Stimulated activated memory B cell treated with anti-CD40 and anti-IgM and Interleukin-4, amounts not matched to agents 10 μg/mL and 1 μg/mL and 100 μg/mL, for 72 hours (primary cell): ENCODE measurements around the gene WWC1.
"Not testable (repeated sequence)": the region's sequence is repeated elsewhere in the genome, so short reads cannot be mapped to it uniquely, and the experiment has no call there.

ENCODE experiments used
- ATAC-seq: fragments of 150-1000 bp; cut with Tn5 transposase; 2 replicates; pipeline ENCODE4 v1.10.0; 2021
- H3K27ac Mint-ChIP-seq: one replicate; pipeline ENCODE4 v1.8.0; 2022; ENCODE audit warnings: mild to moderate bottlenecking, mixed read lengths
- H3K27me3 Mint-ChIP-seq: one replicate; pipeline ENCODE4 v1.8.0; 2022; ENCODE audit warnings: mixed read lengths
- H3K36me3 Mint-ChIP-seq: one replicate; pipeline ENCODE4 v1.8.0; 2022; ENCODE audit warnings: mixed read lengths
- H3K4me1 Mint-ChIP-seq: one replicate; pipeline ENCODE4 v1.8.0; 2022; ENCODE audit warnings: mixed read lengths
- H3K4me3 Mint-ChIP-seq: one replicate; pipeline ENCODE4 v1.8.0; 2022; ENCODE audit warnings: mild to moderate bottlenecking, moderate library complexity, mixed read lengths
- H3K9me3 Mint-ChIP-seq: one replicate; pipeline ENCODE4 v1.8.0; 2022; ENCODE audit warnings: mixed read lengths

Gene WWC1

DNA sequence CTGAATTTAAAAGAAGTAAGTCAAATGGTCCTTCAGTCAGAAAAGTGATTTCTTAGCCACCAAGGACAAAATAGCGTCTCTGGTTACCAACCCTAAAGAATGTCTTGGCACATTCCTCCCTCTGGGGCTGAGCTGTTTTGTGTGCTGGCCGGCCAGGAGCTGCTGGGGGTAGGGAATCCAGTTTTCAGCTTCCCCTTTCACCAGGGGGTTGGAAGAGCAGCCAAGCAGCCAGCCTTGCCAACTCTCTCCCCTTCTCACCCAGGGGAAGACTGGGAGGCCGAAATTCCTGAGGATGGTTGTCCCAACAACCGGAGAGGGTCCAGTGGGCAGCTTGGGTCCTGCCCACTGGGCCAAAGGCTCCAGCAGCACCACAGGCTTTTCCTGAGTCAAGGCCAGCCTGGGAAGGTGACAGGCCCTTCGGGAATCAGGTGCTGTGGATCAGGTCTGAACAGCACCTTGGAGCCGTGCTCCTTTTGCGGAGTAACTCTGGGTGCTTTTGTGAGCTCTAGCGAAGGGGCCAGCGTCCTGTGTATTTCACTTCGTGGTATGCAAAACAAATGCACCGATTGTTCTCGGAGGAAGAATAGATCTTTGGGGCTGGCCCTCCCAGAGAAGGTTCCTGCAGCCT is 4.2 kb downstream of the WWC1 start:
- Mint-ChIP-seq H3K27me3 (peaks cover 45% of the 10 kb centered on the region), H3K27ac (no peak overlapping the region), H3K4me3 (no peak overlapping the region), H3K9me3 (no peaks in the 10 kb centered on the region), H3K4me1 (no peaks in the 10 kb centered on the region), H3K36me3 (no peaks in the 10 kb centered on the region)
- no peak for ATAC-seq

DNA sequence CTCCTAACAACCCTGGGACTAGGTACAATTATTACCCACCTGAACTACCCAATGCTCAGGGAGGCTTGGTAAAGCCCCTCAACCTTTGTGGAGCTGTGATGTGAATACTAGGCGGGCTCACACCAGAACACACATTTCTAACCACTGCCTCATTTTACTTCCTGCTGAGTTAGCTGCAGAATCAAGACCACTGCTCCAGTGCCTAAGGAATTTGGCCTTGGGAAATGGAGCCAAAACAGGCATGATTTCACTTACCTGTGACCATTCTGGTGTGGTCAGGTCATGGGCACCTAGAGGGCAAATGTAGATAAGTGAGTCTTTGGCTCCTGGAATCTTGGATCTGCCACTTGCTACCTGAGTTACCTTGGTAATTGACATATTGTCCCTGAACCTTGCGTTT is 5.2 kb downstream of the WWC1 start:
- H3K9me3 Mint-ChIP-seq = no peaks in the 10 kb centered on the region
- no peak overlapping the region for H3K27ac Mint-ChIP-seq
- no peaks in the 10 kb centered on the region for H3K4me1 Mint-ChIP-seq
- H3K27me3 Mint-ChIP-seq = peaks cover 38% of the 10 kb centered on the region
- no peak overlapping the region for H3K4me3 Mint-ChIP-seq
- no peak for ATAC-seq
- no peaks in the 10 kb centered on the region for H3K36me3 Mint-ChIP-seq

DNA sequence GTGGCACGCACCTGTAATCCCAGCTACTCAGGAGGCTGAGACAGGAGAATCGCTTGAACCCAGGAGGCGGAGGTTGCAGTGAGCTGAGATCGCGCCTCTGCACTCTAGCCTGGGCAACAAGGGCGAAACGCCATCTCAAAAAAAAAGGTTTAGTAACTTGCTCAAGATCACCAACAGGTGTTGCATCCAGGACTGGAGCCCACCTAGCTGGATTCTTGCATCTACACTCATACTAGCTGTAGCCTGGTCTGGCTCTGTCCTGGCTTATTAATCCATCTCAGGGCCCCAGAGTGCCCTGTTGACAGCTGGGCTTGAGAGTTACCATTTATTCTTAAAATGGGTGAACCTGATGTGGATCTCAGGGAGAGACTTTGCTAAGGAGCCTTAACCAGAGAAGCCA is 7.5 kb downstream of the WWC1 start:
- no peak for ATAC-seq
- Mint-ChIP-seq H3K27me3 (peaks cover 23% of the 10 kb centered on the region), H3K4me1 (no peaks in the 10 kb centered on the region), H3K27ac (no peak overlapping the region), H3K4me3 (no peak overlapping the region), H3K36me3 (no peaks in the 10 kb centered on the region), H3K9me3 (no peaks in the 10 kb centered on the region)

DNA sequence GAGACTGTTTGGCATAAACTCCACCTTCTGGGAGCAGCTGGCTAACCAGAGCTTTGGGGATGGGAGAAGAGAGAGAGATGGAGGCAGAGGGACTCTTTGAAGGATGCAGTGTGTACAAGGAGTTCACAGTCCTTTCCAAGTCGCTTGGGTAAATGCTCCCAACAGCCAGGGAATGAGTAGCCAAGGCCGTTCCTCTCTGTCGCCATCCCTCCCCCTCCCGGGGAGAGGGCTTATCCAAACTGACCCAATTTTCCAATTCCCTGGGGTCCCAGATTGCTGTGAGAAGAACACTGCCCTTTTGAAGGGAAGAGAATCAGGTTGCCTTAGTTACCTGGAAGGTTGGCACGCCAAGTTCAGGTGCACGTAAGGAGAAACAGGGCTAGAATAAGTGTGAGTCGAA is 7.9 kb downstream of the WWC1 start:
- Mint-ChIP-seq H3K4me3 (no peak overlapping the region), H3K27me3 (peaks cover 19% of the 10 kb centered on the region), H3K9me3 (no peaks in the 10 kb centered on the region), H3K36me3 (no peaks in the 10 kb centered on the region), H3K4me1 (no peaks in the 10 kb centered on the region), H3K27ac (no peak overlapping the region)
- no peak for ATAC-seq

DNA sequence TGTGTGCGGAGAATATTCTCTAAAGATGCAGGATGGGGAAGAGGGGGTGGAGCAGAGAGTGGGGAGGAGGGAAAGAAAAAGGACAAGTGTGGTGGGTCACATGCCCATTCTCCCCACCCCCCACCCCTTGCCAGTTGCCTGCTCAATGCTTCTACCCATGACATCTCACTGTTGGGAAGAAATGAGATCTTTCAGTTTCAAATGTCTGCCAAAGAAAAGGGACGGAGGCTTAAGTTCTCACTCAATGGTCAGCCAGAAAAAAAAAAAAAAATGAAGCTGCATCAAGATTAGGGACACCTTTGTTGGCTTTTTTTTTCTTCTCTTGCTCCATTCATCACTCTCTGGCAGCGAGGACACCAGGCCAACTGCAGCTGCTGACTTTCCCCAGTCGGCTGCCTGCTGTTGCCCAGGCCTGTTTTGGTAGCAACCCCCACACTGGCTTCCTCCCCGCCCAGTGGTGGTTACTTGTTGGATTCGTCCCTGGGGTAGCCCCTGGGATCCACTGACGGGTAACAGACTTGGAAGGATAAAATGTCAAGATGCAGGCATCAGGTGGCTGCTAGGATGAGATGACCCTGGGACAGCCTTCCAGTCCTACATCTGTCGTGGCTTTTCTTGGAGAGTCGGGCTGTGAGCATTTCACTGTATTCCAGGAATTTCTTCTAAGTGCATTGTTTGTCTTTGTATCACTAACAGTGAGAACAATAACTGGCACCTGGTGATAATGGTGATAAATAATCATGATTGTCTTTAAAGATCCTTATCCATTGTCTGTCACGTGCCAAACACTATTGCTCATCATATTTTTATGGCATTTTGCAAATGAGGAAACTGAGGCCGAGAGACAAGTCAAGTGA is 9.1 kb downstream of the WWC1 start:
- Mint-ChIP-seq H3K4me1 (no peaks in the 10 kb centered on the region), H3K9me3 (no peaks in the 10 kb centered on the region), H3K4me3 (no peak overlapping the region), H3K27me3 (peaks cover 12% of the 10 kb centered on the region), H3K36me3 (no peaks in the 10 kb centered on the region), H3K27ac (no peak overlapping the region)
- ATAC-seq = no peak

DNA sequence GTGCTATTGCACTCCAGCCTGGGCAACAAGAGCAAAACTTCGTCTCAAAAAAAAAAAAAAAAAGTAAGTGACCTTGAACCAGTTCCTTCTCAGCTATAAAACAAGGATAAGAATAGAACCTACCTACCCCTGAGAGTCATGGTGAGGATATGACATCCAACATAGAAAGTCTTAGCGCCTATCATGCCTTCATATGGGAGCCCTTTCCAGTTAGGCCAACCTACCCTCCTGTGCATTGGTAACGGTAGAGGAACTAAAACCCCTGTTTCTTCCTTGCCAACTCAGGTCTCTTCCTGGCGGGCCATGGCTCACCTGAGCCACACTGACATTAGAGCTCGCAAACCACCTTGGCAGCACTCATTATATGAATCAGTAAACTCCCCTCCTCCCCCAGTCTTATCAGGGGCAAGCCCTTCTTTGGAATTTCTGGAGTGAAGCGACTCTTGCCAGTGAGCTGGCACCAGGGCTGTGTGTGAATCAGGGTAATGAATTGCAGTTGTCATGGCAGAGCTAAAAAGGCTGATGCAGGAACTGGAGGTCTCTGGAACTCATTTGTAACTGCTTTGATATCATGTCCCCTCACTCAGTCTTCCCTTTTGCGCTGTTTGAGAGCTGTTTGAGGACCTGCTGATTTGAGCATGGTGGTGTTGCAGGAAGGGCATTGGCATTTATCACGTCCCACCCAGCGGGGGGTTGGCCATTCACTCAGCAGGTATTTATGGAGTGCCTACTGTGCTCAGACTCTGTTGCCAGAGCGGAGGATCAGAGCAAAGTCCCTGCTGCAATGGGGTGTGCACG is 10.3 kb downstream of the WWC1 start:
- Mint-ChIP-seq H3K4me1 (no peaks in the 10 kb centered on the region), H3K27ac (no peak overlapping the region), H3K9me3 (no peaks in the 10 kb centered on the region), H3K36me3 (no peaks in the 10 kb centered on the region), H3K27me3 (peaks cover 12% of the 10 kb centered on the region), H3K4me3 (no peak overlapping the region)
- ATAC-seq = no peak

DNA sequence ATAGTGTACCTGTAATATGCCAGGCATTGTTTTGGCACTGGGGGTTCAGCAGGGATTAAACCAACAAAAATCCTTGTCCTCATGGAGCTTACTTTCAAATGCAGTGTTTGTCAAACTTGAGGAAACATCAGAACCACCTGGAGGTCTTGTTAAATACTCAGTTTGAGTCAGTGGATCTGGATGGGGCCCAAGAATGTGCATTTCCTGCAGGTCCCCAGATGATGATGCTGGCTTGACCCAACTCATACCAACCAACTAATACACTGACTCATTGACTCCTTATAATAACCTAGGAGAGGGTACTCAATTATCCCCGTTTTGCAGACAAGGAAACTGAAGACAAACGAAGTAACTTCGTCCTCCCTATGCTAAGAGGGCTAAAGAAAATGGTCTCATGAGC is 11.3 kb downstream of the WWC1 start:
- no peak overlapping the region for H3K4me3 Mint-ChIP-seq
- no peaks in the 10 kb centered on the region for H3K9me3 Mint-ChIP-seq
- peaks cover 12% of the 10 kb centered on the region for H3K27me3 Mint-ChIP-seq

DNA sequence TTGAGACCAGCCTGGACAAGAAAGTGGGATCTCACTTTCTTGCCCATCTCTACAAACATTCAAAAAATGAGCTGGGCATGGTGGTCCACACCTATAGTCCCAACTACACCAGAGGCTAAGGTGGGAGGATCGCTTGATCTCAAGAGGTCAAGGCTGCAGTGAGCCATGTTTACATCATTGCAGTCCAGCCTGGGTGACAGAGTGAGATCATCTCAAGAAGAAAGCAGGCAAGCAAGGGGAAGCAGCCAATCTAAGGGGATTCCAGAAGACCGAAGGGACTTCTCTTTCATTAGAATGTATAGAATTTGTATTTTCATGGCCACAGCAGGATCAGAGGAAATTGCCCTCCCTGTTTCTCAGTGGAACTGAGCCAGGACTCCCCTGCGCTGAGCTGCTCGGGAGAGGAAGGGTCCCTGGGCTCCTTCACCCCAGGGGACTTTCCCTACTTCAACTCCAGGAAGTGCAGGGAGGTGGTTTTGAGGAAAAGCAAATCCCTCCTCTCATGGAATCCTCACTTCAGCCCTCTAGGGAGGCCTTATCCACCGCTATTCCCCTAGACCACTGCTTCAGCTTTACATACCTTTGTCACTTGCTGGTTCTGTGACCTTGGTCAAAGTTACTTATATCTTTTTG is 12.1 kb downstream of the WWC1 start:
- Mint-ChIP-seq H3K27me3 (peaks cover 12% of the 10 kb centered on the region), H3K27ac (no peak overlapping the region), H3K4me1 (no peaks in the 10 kb centered on the region), H3K4me3 (no peak overlapping the region), H3K36me3 (no peaks in the 10 kb centered on the region), H3K9me3 (no peaks in the 10 kb centered on the region)
- ATAC-seq = no peak

More for the DNA sequence above, 11.3 kb downstream of the WWC1 start:
- no peak for ATAC-seq
- Mint-ChIP-seq H3K36me3 (no peaks in the 10 kb centered on the region), H3K27ac (no peak overlapping the region), H3K4me1 (no peaks in the 10 kb centered on the region)

DNA sequence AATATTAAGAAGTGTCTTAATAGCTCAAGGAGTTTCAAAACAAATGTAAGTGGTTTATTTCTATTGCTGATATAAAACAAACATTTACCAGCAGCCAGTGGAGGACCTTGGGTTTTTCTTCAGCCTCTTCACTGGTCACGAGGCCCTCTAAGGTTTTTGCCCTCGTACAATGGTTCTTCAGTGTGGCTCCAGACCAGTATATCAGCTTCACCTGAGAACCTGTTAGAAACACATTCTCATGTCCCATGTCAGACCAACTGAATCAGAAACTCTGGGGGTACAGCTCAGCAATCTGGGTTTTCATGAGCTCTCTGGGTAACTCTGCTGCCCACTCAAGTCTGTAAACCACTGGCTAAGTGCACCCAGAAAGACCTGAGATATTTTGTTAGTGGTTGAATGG is 12.9 kb downstream of the WWC1 start:
- H3K4me3 Mint-ChIP-seq = no peak overlapping the region
- no peak for ATAC-seq
- no peak overlapping the region for H3K27ac Mint-ChIP-seq
- no peaks in the 10 kb centered on the region for H3K9me3 Mint-ChIP-seq
- H3K36me3 Mint-ChIP-seq = no peaks in the 10 kb centered on the region
- H3K27me3 Mint-ChIP-seq = peaks cover 14% of the 10 kb centered on the region
- H3K4me1 Mint-ChIP-seq = no peaks in the 10 kb centered on the region

DNA sequence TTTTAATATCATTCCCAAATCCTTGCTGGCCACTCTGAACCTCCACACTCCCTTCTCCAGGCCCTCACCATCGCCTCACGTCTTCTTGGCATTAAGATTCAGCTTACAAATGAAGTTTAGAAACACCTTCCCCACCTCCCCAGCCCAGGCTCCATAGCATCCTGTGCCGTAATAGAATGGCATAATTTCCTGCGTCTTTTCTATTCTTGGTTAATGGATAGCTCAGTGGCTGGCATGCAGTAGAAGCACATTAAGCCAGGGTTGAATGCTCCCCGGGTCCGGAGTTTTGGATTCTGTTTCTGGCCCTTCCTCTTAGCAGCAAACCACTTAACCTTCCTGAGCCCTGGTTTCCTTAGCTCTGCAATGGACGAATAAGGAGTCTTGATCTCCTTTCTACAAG is 13.8 kb downstream of the WWC1 start:
- no peak overlapping the region for H3K27ac Mint-ChIP-seq
- no peaks in the 10 kb centered on the region for H3K4me1 Mint-ChIP-seq
- peaks cover 16% of the 10 kb centered on the region for H3K27me3 Mint-ChIP-seq
- no peak for ATAC-seq
- no peaks in the 10 kb centered on the region for H3K9me3 Mint-ChIP-seq
- H3K36me3 Mint-ChIP-seq = no peaks in the 10 kb centered on the region
- no peak overlapping the region for H3K4me3 Mint-ChIP-seq

DNA sequence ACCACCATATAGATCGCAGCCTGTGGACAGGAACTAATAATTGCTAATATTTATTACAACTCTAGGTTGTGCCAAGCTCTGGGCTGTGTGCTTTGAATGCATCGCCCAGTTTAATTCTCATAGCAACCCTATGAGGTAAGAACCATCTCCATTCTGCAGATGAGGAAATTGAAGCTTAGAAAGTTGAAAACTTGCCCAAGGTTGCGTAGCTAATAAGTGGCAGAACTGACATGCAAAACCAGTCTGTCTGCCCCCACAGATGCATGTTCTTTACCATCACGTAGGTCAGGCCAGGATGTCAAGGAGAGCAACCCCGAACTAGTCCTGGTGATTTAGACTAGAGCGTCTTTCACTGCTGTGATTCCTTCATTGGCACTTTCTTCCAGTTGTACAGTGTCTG is 15.6 kb downstream of the WWC1 start:
- H3K4me3 Mint-ChIP-seq = no peak overlapping the region
- H3K4me1 Mint-ChIP-seq = no peaks in the 10 kb centered on the region
- H3K9me3 Mint-ChIP-seq = no peaks in the 10 kb centered on the region
- ATAC-seq = no peak
- no peak overlapping the region for H3K27ac Mint-ChIP-seq
- H3K36me3 Mint-ChIP-seq = no peaks in the 10 kb centered on the region
- H3K27me3 Mint-ChIP-seq = peaks cover 16% of the 10 kb centered on the region

DNA sequence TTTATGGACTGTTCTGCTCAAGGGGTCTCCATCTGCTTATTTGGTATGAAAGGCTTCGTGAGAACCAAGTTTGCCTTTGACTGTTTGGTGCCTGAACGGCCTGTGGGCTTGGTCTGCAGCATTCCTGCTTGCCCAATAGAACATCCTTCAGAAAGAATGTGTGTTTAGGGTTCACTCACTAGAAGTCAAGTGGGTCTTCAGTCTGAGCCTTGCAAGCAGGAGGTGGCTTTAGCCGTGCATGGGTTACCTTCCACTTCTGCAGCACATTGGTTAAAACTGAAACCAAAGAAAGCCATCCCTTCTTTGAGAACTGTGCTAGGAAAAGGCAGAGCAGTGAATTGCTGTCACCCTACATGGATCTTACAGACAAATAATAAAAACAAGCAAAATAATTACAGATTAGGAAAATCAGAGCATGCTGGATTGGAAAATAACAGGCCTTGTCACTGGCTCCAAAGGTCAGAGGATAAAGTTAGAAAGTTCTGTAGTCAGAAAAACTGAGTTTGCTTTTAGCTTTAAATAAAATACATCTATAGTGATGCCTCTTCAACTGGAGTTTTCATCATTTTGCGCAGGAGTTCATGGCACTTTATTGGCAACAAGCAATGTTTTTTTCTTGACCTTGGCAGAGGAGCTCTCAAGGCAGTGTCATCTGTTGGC is 16.6 kb downstream of the WWC1 start:
- Mint-ChIP-seq H3K27ac (no peak overlapping the region), H3K4me3 (no peak overlapping the region), H3K4me1 (no peaks in the 10 kb centered on the region), H3K9me3 (no peaks in the 10 kb centered on the region), H3K27me3 (peaks cover 16% of the 10 kb centered on the region), H3K36me3 (no peaks in the 10 kb centered on the region)
- ATAC-seq = no peak

DNA sequence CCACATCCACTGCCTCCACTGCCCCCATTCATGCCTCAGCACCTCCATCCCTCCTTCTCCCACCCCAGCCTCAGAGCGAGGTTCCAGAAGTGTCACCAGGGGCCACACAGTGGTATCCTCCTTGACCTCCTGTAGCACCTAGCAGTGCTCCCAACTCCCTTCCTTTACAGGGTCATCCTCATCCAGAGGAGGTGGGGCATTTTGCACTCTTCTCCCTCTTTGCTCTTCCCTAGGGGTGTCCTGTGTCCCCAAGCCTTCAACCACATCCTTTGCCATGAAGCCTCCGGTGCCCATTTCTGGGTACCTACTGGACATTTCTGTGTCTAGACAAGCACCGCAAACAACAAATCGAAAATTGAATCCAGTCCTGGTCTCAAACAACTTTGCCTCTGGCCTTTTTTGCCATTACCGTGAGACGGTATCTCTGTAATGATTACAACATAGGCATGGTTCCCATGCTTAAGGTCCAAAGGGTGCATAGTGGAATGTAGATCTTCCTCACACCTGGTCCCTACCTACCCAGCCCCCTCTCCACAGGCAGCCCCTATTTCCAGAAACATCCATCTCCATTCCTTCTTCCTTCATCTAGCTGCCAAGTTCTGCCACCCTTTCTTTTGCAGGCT is 17.6 kb downstream of the WWC1 start:
- H3K9me3 Mint-ChIP-seq = no peaks in the 10 kb centered on the region

DNA sequence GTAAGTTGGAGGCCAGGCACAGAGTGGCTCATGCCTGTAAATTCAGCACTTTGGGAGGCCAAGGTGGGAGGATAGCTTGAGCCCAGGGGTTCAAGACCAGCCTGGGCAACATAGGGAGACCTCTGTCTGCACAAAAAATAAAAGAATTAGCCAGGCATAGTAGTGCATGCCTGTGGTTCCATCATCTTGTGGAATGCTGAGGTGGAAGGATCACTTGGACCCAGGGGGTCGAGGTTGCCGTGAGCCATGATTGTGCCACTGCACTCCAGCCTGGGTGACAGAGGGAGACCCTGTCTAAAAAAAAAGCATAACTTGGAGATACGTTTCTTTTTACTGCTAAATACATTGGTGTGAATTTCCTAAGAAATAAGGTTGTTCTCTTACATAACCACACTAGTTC is 19.1 kb downstream of the WWC1 start:
- not testable (repeated sequence) for H3K4me3 Mint-ChIP-seq

More for the DNA sequence above, 17.6 kb downstream of the WWC1 start:
- Mint-ChIP-seq H3K27ac (no peak overlapping the region), H3K36me3 (no peaks in the 10 kb centered on the region), H3K4me1 (no peaks in the 10 kb centered on the region), H3K4me3 (no peak overlapping the region), H3K27me3 (peaks cover 16% of the 10 kb centered on the region)
- ATAC-seq = no peak

More for the DNA sequence above, 19.1 kb downstream of the WWC1 start:
- not testable (repeated sequence) for H3K27ac Mint-ChIP-seq, H3K4me1 Mint-ChIP-seq, ATAC-seq, H3K9me3 Mint-ChIP-seq, H3K36me3 Mint-ChIP-seq
- peaks cover 16% of the 10 kb centered on the region for H3K27me3 Mint-ChIP-seq
